ENCODE results near the gene MEIG1.
A peak's percentile ranks its signal among the peaks of the same experiment; 100 is the strongest.
"Not testable (repeated sequence)": the region's sequence is repeated elsewhere in the genome, so short reads cannot be mapped to it uniquely, and the experiment has no call there.

Gene MEIG1

GRCh38 chr10:14958872-14959220 lies 342 bp upstream of the MEIG1 start:
- DNase-seq, result no peak

DNA sequence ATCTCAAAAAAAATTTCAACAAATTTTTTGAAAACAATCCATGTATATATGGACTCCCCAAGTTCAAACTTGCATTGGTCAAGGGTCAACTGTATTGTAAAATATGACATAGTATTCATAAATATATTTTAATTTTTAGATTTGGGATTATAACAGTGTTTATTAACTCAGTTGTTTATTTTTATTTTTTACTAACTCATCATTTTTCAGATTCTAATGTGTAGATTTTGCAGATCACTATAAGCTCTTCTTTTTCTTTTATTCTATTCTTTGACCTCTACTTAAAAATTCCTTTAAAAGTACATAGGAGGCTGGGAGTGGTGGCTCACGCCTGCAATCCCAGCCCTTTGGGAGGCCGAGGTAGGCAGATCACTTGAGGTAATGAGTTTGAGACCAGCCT lies 8.7 kb downstream of the MEIG1 start:
- no peak for DNase-seq

GRCh38 chr10:14971867-14972448 lies 12.8 kb downstream of the MEIG1 start:
- DNase-seq, result no peak

- not testable (repeated sequence) for DNase-seq
These were observed 15.2 kb downstream of the MEIG1 start for GRCh38 chr10:14974153-14974998.

GRCh38 chr10:14975672-14976273 lies 16.6 kb downstream of the MEIG1 start:
- no peak for DNase-seq

GRCh38 chr10:14982744-14983143 lies 23.6 kb downstream of the MEIG1 start:
- DNase-seq, result no peak

DNA sequence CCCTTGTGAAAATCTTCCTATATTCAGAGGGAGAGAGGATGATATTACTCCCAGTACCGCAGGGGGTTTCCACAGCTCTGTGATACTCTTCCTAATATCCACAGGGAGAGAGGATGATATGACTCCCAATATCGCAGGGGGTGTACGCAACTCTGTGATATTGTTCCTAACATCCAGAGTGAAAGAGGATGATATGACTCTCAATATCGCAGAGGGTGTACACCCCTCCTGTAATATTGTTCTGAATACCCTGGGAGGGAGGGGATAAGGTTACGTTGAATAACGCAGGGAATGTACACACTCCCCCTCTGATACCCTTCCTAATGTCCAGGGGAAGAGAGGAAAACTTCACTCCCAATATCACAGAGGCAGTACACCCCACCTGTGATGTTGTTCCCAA lies 30.4 kb downstream of the MEIG1 start:
- DNase-seq, result not testable (repeated sequence)

- peak; percentile 52 for DNase-seq
These were observed 32.0 kb downstream of the MEIG1 start for GRCh38 chr10:14991035-14991749.

- not testable (repeated sequence) for DNase-seq
These were observed 33.1 kb downstream of the MEIG1 start for GRCh38 chr10:14992336-14992735.

DNA sequence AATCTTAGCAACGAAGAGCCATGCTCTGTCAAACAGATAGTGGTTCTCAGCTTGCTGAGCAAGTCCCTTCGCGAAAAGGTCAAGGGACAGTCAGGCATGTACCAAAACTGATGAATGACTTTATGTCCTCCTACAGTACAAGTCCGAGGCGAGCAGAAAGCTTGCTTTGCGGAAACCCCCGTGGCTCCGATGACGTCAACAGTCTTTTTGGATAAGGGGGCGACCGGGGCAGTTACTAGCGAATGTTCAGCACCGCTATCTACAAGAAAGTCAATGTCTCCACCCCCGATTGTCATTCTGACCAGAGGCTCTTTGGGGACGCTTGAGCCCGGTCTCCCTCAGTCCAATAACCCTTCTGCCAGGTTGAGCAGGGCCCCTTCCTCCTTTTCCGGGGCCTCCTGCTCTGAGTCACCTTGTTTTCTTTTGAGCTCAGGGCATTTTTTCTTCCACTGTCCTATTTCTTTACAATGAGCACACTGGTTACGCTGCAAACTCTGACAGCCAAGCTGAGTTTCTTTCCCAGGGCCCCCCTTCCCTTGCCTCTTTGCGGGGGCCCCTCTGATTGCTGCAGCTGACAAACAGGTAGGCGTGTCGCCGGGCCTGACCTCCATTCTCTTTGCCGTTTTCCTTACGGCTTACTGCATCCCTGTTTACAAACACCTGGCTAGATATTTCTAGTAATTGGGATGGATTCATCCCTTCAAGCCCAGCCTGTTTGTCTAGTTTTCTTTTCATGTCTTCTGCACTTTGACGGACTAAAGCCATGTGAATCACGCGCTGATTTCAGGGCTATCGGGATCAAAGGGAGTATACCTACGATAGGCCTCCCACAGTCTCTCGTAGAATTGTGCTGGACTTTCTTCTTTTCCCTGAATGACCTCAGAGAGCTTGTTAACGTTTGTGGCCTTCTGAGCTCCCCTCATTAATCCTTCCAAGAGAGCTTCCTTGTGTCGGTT lies 34.6 kb downstream of the MEIG1 start:
- not testable (repeated sequence) for DNase-seq

- no peak for DNase-seq
These were observed 36.9 kb downstream of the MEIG1 start for GRCh38 chr10:14995964-14996565.

DNA sequence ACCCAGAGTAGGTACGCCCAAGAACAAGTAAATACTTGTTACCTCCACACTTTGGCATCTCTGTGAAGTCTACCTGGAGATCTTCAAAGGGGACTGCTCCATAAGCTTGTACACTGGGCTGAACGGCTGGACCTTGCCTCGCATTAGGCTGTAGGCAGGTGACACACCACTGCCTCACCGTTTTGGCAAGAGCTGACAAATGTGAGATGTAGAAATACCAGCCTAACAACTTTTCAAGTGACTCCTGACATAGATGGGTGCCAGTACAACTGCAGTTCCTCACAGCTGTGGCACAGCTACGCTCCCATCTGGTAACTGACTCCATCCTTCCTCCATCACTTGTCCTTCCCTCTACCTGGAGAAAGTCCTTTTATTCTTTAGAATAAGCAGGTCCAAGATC lies 54.3 kb downstream of the MEIG1 start:
- DNase-seq, result not testable (repeated sequence)

- DNase-seq, result no peak
These were observed 56.3 kb downstream of the MEIG1 start for GRCh38 chr10:15015451-15015850.

DNA sequence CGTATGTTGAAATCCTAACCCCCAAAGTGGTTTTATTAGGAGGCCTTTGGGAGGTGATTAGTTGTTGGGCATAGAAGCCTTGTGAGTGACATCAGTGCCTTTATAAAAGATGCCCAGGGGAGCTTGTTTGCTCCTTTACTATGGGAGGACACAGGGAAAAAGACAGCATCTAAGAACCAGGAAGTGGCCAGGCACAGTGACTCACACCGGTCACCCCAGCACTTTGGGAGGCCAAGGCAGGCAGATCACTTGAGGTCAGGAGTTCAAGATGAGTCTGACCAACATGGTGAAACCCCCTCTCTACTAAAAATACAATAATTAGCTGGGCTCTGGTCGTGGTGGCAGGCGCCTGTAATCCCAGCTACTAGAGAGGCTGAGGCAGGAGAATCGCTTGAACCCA lies 61.8 kb downstream of the MEIG1 start:
- DNase-seq, result not testable (repeated sequence)
